ENCODE results near the gene EVL. TPM values are rescaled to one million over a fixed set of nuclear protein-coding genes. Genes with fewer than 3 reads are reported as not detected.

EVL gene
- total RNA-seq, 2 experiments from 2014 or later, result 206 to 298 TPM

DNA sequence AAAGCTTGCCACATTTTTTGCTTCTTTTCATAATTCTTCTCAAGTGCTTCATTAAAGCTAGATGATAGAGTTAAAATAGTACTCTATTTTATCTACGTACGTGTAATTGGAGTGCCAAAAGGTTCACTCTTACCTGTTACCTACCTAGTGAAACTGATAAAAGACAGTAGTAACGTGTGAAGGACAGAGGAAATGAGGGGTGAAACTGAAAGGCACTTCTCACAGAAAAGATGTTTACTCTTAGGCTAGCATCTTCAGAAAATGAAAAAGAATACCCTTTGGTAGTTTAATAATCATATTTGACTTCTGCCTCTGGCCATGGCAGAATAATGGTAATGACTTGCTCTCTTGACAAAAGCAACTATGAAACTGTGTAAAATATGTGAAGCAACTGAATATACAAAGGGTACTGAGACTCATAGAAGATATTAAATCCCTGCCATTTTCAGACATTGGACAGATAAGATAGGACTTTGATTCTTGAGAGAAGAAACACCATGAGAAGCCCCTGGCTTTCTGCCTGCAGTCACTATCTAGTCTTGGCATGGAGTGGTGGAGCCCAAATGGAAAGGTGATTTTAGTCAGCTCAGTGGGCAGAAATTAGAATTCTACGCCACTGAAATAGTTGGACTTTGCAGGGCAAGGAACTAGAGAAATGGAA is 6.3 kb upstream of the EVL start:
- no peak overlapping the region for H3K4me3 ChIP-seq (ENCODE audit: low read depth, low read length, poor library complexity, severe bottlenecking)
- BruUV-seq (replicated peaks), result no TSS peak
- ChIA-PET POLR2A (no interaction called here), CTCF (ENCODE audit: unreplicated experiment) (no interaction called here)
- no peak for DNase-seq (ENCODE audit: low spot score)
- no peaks in the 10 kb centered on the region for H3K9me2 ChIP-seq (ENCODE audit: insufficient read depth, low read length)
- no peaks in the 10 kb centered on the region for H4K20me1 ChIP-seq (ENCODE audit: insufficient read depth, low read length)
- intact Hi-C loops (cut with micrococcal nuclease; ENCODE audit: unreplicated experiment), result no loop called here
- H3K36me3 ChIP-seq (ENCODE audit: insufficient read depth, low read length), result no peaks in the 10 kb centered on the region
- H3K27ac ChIP-seq (ENCODE audit: low read depth, low read length, poor library complexity, severe bottlenecking), result no peak overlapping the region
- TF ChIP-seq, protein P1, sequence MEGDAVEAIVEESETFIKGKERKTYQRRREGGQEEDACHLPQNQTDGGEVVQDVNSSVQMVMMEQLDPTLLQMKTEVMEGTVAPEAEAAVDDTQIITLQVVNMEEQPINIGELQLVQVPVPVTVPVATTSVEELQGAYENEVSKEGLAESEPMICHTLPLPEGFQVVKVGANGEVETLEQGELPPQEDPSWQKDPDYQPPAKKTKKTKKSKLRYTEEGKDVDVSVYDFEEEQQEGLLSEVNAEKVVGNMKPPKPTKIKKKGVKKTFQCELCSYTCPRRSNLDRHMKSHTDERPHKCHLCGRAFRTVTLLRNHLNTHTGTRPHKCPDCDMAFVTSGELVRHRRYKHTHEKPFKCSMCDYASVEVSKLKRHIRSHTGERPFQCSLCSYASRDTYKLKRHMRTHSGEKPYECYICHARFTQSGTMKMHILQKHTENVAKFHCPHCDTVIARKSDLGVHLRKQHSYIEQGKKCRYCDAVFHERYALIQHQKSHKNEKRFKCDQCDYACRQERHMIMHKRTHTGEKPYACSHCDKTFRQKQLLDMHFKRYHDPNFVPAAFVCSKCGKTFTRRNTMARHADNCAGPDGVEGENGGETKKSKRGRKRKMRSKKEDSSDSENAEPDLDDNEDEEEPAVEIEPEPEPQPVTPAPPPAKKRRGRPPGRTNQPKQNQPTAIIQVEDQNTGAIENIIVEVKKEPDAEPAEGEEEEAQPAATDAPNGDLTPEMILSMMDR (conservative IDR thresholded peaks at IDR 0.05; ENCODE audit: low read length), result no peak
- no peak for TF ChIP-seq EZH2phosphoT487 (IDR thresholded peaks at IDR 0.05; ENCODE audit: borderline replicate concordance, low read depth, low read length)
- H3K79me2 ChIP-seq (ENCODE audit: insufficient read depth, low read depth, low read length), result no peaks in the 10 kb centered on the region
- no peak overlapping the region; the same call in 1 of the 2 replicates for H2AFZ ChIP-seq (ENCODE audit: low read length)
- H3K4me1 ChIP-seq (ENCODE audit: insufficient read depth, low read length, poor library complexity, severe bottlenecking), result peaks cover 28% of the 10 kb centered on the region
- H3K4me2 ChIP-seq (ENCODE audit: low read length), result no peak overlapping the region
- H3K9me3 ChIP-seq (ENCODE audit: low read length), result no peaks in the 10 kb centered on the region

DNA sequence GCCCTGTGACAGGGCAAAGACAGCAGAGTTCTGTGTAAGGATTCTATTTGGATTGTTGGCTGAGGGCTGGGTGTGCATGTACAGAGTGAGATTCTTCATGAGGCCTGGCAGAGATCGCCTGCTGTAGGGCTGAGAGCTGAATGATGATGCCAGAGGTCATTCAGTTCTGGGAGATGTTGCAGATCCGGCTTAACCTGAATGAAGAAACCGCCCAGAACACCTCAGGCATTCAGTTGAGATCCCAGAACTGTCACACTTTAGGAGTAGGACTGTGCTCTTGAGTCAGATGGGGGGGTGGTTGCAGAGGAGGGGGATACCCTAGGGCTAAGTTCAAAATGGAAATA is 5.8 kb upstream of the EVL start:
- Histone ChIP-seq H3K27ac (ENCODE audit: low read depth, low read length, poor library complexity, severe bottlenecking) (no peak overlapping the region), H3K4me3 (ENCODE audit: low read depth, low read length, poor library complexity, severe bottlenecking) (no peak overlapping the region), H3K4me1 (ENCODE audit: insufficient read depth, low read length, poor library complexity, severe bottlenecking) (peaks cover 33% of the 10 kb centered on the region), H2AFZ (ENCODE audit: low read length) (no peak overlapping the region), H3K36me3 (ENCODE audit: insufficient read depth, low read length) (no peaks in the 10 kb centered on the region), H4K20me1 (ENCODE audit: insufficient read depth, low read length) (no peaks in the 10 kb centered on the region), H3K9me2 (ENCODE audit: insufficient read depth, low read length) (no peaks in the 10 kb centered on the region), H3K4me2 (ENCODE audit: low read length) (no peak overlapping the region), H3K9me3 (ENCODE audit: low read length) (no peaks in the 10 kb centered on the region), H3K79me2 (ENCODE audit: insufficient read depth, low read depth, low read length) (no peaks in the 10 kb centered on the region)
- POLR2A ChIA-PET, result no interaction called here
- intact Hi-C loops (cut with micrococcal nuclease; ENCODE audit: unreplicated experiment), result no loop called here
- CTCF ChIA-PET (ENCODE audit: unreplicated experiment), result no interaction called here
- no TSS peak for BruUV-seq (replicated peaks)
- no peak for TF ChIP-seq EZH2phosphoT487 (IDR thresholded peaks at IDR 0.05; ENCODE audit: borderline replicate concordance, low read depth, low read length)
- TF ChIP-seq, protein P1 (conservative IDR thresholded peaks at IDR 0.05; ENCODE audit: low read length), result no peak
- no peak for DNase-seq (ENCODE audit: low spot score)

DNA sequence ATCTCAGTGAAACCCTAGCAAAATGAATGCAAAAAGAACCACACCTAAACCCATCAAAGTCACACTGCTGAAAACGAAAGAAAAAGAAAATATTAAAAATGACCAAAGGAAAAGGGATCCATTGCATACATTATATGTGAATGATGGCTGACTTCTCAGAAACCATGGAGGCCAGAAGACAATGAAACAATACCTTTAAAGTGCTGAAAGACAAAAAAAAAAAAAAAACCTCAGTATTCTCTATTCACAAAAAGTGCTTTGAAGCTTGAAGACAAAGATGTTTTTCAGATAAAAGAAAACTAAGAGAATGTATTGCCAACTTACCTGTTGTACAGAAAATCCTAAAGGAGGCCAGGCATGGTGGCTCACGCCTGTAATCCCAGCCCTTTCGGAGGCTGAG is 4.5 kb upstream of the EVL start:
- Histone ChIP-seq H3K4me1 (ENCODE audit: insufficient read depth, low read length, poor library complexity, severe bottlenecking) (peaks cover 44% of the 10 kb centered on the region), H3K4me3 (ENCODE audit: low read depth, low read length, poor library complexity, severe bottlenecking) (no peak overlapping the region), H3K27ac (ENCODE audit: low read depth, low read length, poor library complexity, severe bottlenecking) (no peak overlapping the region), H3K4me2 (ENCODE audit: low read length) (no peak overlapping the region), H4K20me1 (ENCODE audit: insufficient read depth, low read length) (no peaks in the 10 kb centered on the region), H2AFZ (ENCODE audit: low read length) (no peak overlapping the region), H3K79me2 (ENCODE audit: insufficient read depth, low read depth, low read length) (peaks cover 6% of the 10 kb centered on the region; the same call in 1 of the 2 replicates), H3K9me3 (ENCODE audit: low read length) (no peaks in the 10 kb centered on the region), H3K9me2 (ENCODE audit: insufficient read depth, low read length) (no peaks in the 10 kb centered on the region), H3K36me3 (ENCODE audit: insufficient read depth, low read length) (no peaks in the 10 kb centered on the region)
- ChIA-PET CTCF (ENCODE audit: unreplicated experiment) (no interaction called here), POLR2A (interaction anchor here (0.6 to 3.0 kb wide), 3 partner anchors 10 to 208 kb away, joined by 3 to 21 read pairs (median 5); no protein-coding TSS in a partner anchor)
- intact Hi-C loops (cut with micrococcal nuclease; ENCODE audit: unreplicated experiment), result loop anchor here (10.0 kb wide), 1 partner anchor 576 kb away; the partner anchor contains the start of genes CCNK and SETD3
- BruUV-seq (replicated peaks), result no TSS peak
- no peak for DNase-seq (ENCODE audit: low spot score)
- no peak for TF ChIP-seq EZH2phosphoT487 (IDR thresholded peaks at IDR 0.05; ENCODE audit: borderline replicate concordance, low read depth, low read length)
- TF ChIP-seq, protein P1 (conservative IDR thresholded peaks at IDR 0.05; ENCODE audit: low read length), result no peak
